Measurements from ENCODE around the gene DIPK1A.

GRCh38 chr1:92837062-92837461 lies 124.2 kb downstream of the DIPK1A start:
- TF ChIP-seq CTCF (IDR thresholded peaks at IDR 0.05; ENCODE audit: low read length) (no peak), EZH2 (optimal IDR thresholded peaks at IDR 0.05; ENCODE audit: low read depth, low read length) (no peak), EZH2phosphoT487 (IDR thresholded peaks at IDR 0.05; ENCODE audit: low read length) (no peak)
